Panc1 (cell line): ENCODE measurements around the gene ENPP6. TPM values are rescaled to one million over a fixed set of nuclear protein-coding genes. Genes with fewer than 3 reads are reported as not detected.

Experiments
- ATAC-seq: fragments of 200-7000 bp; cut with Tn5 transposase; 2 replicates; pipeline ENCODE4 v1.9.1; 2020; ENCODE audit warnings: mild to moderate bottlenecking, moderate library complexity
- BruUV-seq: library from RNA; stranded (reverse); fragments of 400-500 nt; replicated peaks from 2 replicates; lab custom pipeline; 2021; lab: Mats Ljungman, UMichigan
- CTCF ChIA-PET: fragments of 300-600 bp; sonication (Branson Sonifier 250); formaldehyde crosslinking; loops from one replicate; lab custom pipeline; 2022; ENCODE audit warnings: antibody characterized with exemption; lab: Charles Lee
- POLR2A ChIA-PET: fragments of 300-600 bp; sonication (Branson Sonifier 250); formaldehyde crosslinking; loops from one replicate; lab custom pipeline; 2022; ENCODE audit warnings: antibody characterized with exemption; lab: Charles Lee
- DNase-seq: peaks from one replicate; pipeline ENCODE4 v3.0.0-alpha.2; 2010; ENCODE audit warnings: low read depth, low spot score
- H3K27ac ChIP-seq: 2 replicates; pipeline ENCODE4 v1.5.1; 2011; ENCODE audit warnings: mild to moderate bottlenecking, low read length, inconsistent platforms
- H3K27me3 ChIP-seq: fragments of 200-500 bp; sonication (Bioruptor generic); 2 replicates; pipeline ENCODE4 v1.6.0; 2014; ENCODE audit warnings: low read length, inconsistent platforms; ENCODE audit not compliant: control insufficient read depth, insufficient read depth
- H3K36me3 ChIP-seq: fragments of 200-500 bp; sonication (Bioruptor generic); 2 replicates; pipeline ENCODE4 v1.5.1; 2014; ENCODE audit warnings: inconsistent platforms, mild to moderate bottlenecking, low read length, moderate library complexity; ENCODE audit not compliant: control insufficient read depth, insufficient read depth
- H3K4me1 ChIP-seq: 2 replicates; pipeline ENCODE4 v1.5.1; 2011; ENCODE audit warnings: inconsistent platforms, mild to moderate bottlenecking, low read length, moderate library complexity; ENCODE audit not compliant: control insufficient read depth, insufficient read depth
- H3K4me3 ChIP-seq, 2 experiments: 2 replicates each; pipeline ENCODE4 v1.5.1; 2011 to 2012; ENCODE audit warnings: low read depth in 2 of 2, low read length in 2 of 2, mild to moderate bottlenecking in 2 of 2, inconsistent platforms in 1 of 2, moderate library complexity in 1 of 2
- H3K9me3 ChIP-seq: fragments of 200-500 bp; sonication (Bioruptor generic); 2 replicates; pipeline ENCODE4 v1.5.1; 2014; ENCODE audit warnings: low read depth, mild to moderate bottlenecking, inconsistent platforms, low read length, moderate library complexity; ENCODE audit not compliant: control insufficient read depth, insufficient read depth
- POLR2AphosphoS5 ChIP-seq: IDR thresholded peaks from 2 replicates; pipeline ENCODE4 v1.6.1; 2012; ENCODE audit warnings: mild to moderate bottlenecking, low read depth, low read length, moderate library complexity
- SIN3A ChIP-seq: IDR thresholded peaks from 2 replicates; pipeline ENCODE4 v1.6.1; 2012; ENCODE audit warnings: low read depth, mild to moderate bottlenecking, low read length, moderate library complexity, borderline replicate concordance; ENCODE audit not compliant: insufficient read depth
- TCF7L2 ChIP-seq: IDR thresholded peaks from 2 replicates; pipeline ENCODE4 v1.6.1; 2011; ENCODE audit warnings: mild to moderate bottlenecking, low read depth, low read length, inconsistent platforms
- in situ Hi-C: cut with HindIII; loops from 2 replicates; pipeline ENCODE4 v1.10.0; 2016; ENCODE audit warnings: low sequenced_read_pairs, low pct_unique_long_range_greater_than_20kb
- intact Hi-C: fragments of 100-400 bp; cut with micrococcal nuclease; formaldehyde crosslinking; loops from one replicate; pipeline ENCODE4 v1.10.0; 2022; ENCODE audit not compliant: unreplicated experiment
- total RNA-seq: library from RNA; stranded (reverse); gene quantifications from one replicate; pipeline ENCODE4 v1.2.1, GENCODE V29; 2021; ENCODE audit not compliant: unreplicated experiment
- TF ChIP-seq, protein P1 (sequence below): fragments of 450-650 bp; IDR thresholded peaks from 2 replicates; pipeline ENCODE4 v1.5.1; 2017; ENCODE audit warnings: mild to moderate bottlenecking
- TF ChIP-seq, protein P2 (sequence below), 2 experiments: IDR thresholded peaks; 2 replicates each; pipeline ENCODE4 v1.6.1; 2011 to 2012; ENCODE audit warnings: low read depth in 2 of 2, control low read depth in 1 of 2, low read length in 1 of 2, mild to moderate bottlenecking in 1 of 2, moderate library complexity in 1 of 2; ENCODE audit not compliant: insufficient read depth in 1 of 2

The ENPP6 gene
- total RNA-seq, 1 experiment from 2014 or later, result not detected

DNA sequence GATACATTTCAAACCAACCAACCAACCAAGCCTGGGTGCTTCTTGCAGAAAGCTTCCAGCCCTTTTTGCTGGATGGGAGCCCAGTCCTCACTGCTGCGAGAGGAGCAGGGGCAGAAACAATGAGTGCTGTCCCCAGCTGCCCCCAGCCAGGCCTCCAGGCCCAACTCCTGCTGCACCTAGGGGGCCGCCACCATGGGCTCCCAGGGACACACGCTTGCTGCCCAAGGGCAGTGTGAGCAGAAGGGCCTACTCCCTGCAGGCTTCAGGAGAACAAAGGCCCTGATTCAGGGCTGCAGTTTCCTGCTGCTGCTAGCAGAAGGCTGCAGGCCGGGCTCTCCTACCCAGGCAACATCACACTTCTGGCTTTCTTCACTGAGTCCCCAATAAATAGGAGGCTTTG lies 37.7 kb upstream of the ENPP6 start:
- Histone ChIP-seq H3K4me1 (no peaks in the 10 kb centered on the region), H3K4me3 (no peak overlapping the region), H3K9me3 (no peaks in the 10 kb centered on the region), H3K36me3 (no peaks in the 10 kb centered on the region), H3K27ac (no peak overlapping the region), H3K27me3 (no peaks in the 10 kb centered on the region)
- TF ChIP-seq, protein P1, sequence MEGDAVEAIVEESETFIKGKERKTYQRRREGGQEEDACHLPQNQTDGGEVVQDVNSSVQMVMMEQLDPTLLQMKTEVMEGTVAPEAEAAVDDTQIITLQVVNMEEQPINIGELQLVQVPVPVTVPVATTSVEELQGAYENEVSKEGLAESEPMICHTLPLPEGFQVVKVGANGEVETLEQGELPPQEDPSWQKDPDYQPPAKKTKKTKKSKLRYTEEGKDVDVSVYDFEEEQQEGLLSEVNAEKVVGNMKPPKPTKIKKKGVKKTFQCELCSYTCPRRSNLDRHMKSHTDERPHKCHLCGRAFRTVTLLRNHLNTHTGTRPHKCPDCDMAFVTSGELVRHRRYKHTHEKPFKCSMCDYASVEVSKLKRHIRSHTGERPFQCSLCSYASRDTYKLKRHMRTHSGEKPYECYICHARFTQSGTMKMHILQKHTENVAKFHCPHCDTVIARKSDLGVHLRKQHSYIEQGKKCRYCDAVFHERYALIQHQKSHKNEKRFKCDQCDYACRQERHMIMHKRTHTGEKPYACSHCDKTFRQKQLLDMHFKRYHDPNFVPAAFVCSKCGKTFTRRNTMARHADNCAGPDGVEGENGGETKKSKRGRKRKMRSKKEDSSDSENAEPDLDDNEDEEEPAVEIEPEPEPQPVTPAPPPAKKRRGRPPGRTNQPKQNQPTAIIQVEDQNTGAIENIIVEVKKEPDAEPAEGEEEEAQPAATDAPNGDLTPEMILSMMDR, result no peak
- no peak for TF ChIP-seq POLR2AphosphoS5
- TF ChIP-seq, protein P2, sequence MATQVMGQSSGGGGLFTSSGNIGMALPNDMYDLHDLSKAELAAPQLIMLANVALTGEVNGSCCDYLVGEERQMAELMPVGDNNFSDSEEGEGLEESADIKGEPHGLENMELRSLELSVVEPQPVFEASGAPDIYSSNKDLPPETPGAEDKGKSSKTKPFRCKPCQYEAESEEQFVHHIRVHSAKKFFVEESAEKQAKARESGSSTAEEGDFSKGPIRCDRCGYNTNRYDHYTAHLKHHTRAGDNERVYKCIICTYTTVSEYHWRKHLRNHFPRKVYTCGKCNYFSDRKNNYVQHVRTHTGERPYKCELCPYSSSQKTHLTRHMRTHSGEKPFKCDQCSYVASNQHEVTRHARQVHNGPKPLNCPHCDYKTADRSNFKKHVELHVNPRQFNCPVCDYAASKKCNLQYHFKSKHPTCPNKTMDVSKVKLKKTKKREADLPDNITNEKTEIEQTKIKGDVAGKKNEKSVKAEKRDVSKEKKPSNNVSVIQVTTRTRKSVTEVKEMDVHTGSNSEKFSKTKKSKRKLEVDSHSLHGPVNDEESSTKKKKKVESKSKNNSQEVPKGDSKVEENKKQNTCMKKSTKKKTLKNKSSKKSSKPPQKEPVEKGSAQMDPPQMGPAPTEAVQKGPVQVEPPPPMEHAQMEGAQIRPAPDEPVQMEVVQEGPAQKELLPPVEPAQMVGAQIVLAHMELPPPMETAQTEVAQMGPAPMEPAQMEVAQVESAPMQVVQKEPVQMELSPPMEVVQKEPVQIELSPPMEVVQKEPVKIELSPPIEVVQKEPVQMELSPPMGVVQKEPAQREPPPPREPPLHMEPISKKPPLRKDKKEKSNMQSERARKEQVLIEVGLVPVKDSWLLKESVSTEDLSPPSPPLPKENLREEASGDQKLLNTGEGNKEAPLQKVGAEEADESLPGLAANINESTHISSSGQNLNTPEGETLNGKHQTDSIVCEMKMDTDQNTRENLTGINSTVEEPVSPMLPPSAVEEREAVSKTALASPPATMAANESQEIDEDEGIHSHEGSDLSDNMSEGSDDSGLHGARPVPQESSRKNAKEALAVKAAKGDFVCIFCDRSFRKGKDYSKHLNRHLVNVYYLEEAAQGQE (IDR thresholded peaks at IDR 0.05; ENCODE audit: insufficient read depth in 1 of 2, low read depth in 2 of 2, low read length in 1 of 2), result no peak
- TF ChIP-seq TCF7L2, result no peak
- no peak for TF ChIP-seq SIN3A
- in situ Hi-C loops, result no loop called here
- POLR2A ChIA-PET, result no interaction called here
- ATAC-seq (no peak), DNase-seq (no peak)
- intact Hi-C loops, result no loop called here
- CTCF ChIA-PET, result no interaction called here
- BruUV-seq, result no TSS peak

DNA sequence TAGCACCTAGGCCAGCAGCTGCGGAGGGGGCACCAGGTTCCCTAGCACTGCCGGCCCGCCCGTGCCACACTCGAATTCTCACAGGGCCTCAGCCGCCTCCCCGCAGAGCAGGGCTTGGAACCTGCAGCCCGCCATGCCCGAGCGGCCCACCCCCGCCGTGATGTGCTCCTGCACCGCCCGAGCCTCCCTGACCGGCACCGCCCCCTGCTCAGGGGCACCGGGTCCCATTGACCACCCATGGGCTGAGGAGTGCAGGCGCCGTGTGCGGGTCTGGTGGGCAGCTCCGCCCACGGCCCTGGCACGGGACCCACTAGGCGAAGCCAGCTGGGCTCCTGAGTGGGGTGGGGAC lies 35.4 kb upstream of the ENPP6 start:
- BruUV-seq, result no TSS peak
- no peak for TF ChIP-seq SIN3A
- TF ChIP-seq, protein P2 (IDR thresholded peaks at IDR 0.05; ENCODE audit: insufficient read depth in 1 of 2, low read depth in 2 of 2, low read length in 1 of 2), result no peak
- TF ChIP-seq TCF7L2, result no peak
- TF ChIP-seq, protein P1, result no peak
- no peak for TF ChIP-seq POLR2AphosphoS5
- no peaks in the 10 kb centered on the region for H3K36me3 ChIP-seq
- H3K9me3 ChIP-seq, result no peaks in the 10 kb centered on the region
- no peak overlapping the region for H3K4me3 ChIP-seq
- no peak for DNase-seq
- H3K27ac ChIP-seq, result no peak overlapping the region
- no peaks in the 10 kb centered on the region for H3K27me3 ChIP-seq
- intact Hi-C loops (no loop called here), in situ Hi-C loops (no loop called here)
- POLR2A ChIA-PET, result no interaction called here
- CTCF ChIA-PET, result interaction anchor here (1.2 kb wide), 1 partner anchor 11 kb away, joined by 3 read pairs; no protein-coding TSS in a partner anchor
- ATAC-seq, result no peak
- H3K4me1 ChIP-seq, result no peaks in the 10 kb centered on the region
